IPS DF 4.7 (cell line): Measurements from ENCODE around the gene SSR3.

ENCODE experiments used
- DNase-seq: peaks from one replicate; pipeline ENCODE4 v3.0.0-alpha.2; 2013; ENCODE audit warnings: low spot score; ENCODE audit errors: extremely low read depth

SSR3 gene

GRCh38 chr3:156492801-156493261, 62.1 kb downstream of the SSR3 start:
- no peak for DNase-seq

- DNase-seq = no peak
Measured at GRCh38 chr3:156491192-156491591, 63.7 kb downstream of the SSR3 start.
